Vagina (tissue), 2 donors: ENCODE results near the gene SPTBN1. TPM values are rescaled to one million over a fixed set of nuclear protein-coding genes. Genes with fewer than 3 reads are reported as not detected.
A peak's percentile ranks its signal among the peaks of the same experiment; 100 is the strongest.

Source experiments
- DNase-seq, 2 donors: peaks; one replicate each; pipeline ENCODE4 v3.0.0-alpha.2; 2017; ENCODE audit errors: extremely low spot score in 2 of 2
- H3K27ac ChIP-seq: fragments of 200-600 bp; sonication (generic); one replicate; pipeline ENCODE4 v1.5.1; 2019
- H3K27me3 ChIP-seq: fragments of 200-600 bp; sonication (generic); one replicate; pipeline ENCODE4 v1.5.1; 2019
- H3K36me3 ChIP-seq, 2 donors: fragments of 200-600 bp; sonication (generic); one replicate each; pipeline ENCODE4 v1.5.1; 2017 to 2019
- H3K4me1 ChIP-seq: fragments of 200-600 bp; sonication (generic); one replicate; pipeline ENCODE4 v1.5.1; 2019
- H3K4me3 ChIP-seq, 2 donors: fragments of 200-600 bp; sonication (generic); 1 replicate in 1 of 2; 2 replicates in 1 of 2; pipeline ENCODE4 v1.5.1; 2016 to 2019
- H3K9me3 ChIP-seq: fragments of 200-600 bp; sonication (generic); one replicate; pipeline ENCODE4 v1.5.1; 2019
- CTCF ChIP-seq, 3 experiments: fragments of 450-650 bp in 2 of 3; fragments of 200-600 bp in 1 of 3; sonication (generic) in 1 of 3; IDR thresholded peaks; one replicate each; pipeline ENCODE4 v1.5.1; 2017 to 2019; ENCODE audit warnings: antibody characterized with exemption in 3 of 3, mild to moderate bottlenecking in 2 of 3, moderate library complexity in 2 of 3
- POLR2A ChIP-seq, 2 donors: fragments of 450-650 bp; IDR thresholded peaks; one replicate each; pipeline ENCODE4 v1.6.1; 2017; ENCODE audit warnings: antibody characterized with exemption in 2 of 2, mild to moderate bottlenecking in 2 of 2, moderate library complexity in 2 of 2
- POLR2AphosphoS5 ChIP-seq, 2 donors: sonication (generic); formaldehyde crosslinking; IDR thresholded peaks; one replicate each; pipeline ENCODE4 v1.9.0; 2017; ENCODE audit warnings: antibody characterized with exemption in 2 of 2, mild to moderate bottlenecking in 2 of 2, low read depth in 1 of 2; ENCODE audit not compliant: insufficient read depth in 1 of 2
- intact Hi-C: fragments of 100-400 bp; cut with DNase I; formaldehyde crosslinking; loops from one replicate; pipeline ENCODE4 v1.15.1; 2023
- total RNA-seq: library from RNA; depleted of rRNA; stranded (reverse); fragments of >200 nt; gene quantifications from one replicate; pipeline ENCODE4 v1.2.3, GENCODE V29; 2016

Gene SPTBN1
- total RNA-seq, 1 donor from 2014 or later: 278 TPM

- Histone ChIP-seq H3K4me3 (no peak overlapping the region), H3K36me3 (no peaks in the 10 kb centered on the region), H3K27ac (no peak overlapping the region), H3K9me3 (no peaks in the 10 kb centered on the region), H3K4me1 (peaks cover 27% of the 10 kb centered on the region), H3K27me3 (no peaks in the 10 kb centered on the region)
- intact Hi-C loops: no loop called here
- no peak for TF ChIP-seq POLR2AphosphoS5 (IDR thresholded peaks at IDR 0.05; ENCODE audit: insufficient read depth in 1 of 2, low read depth in 1 of 2)
- no peak for TF ChIP-seq CTCF (IDR thresholded peaks at IDR 0.05)
- no peak for DNase-seq
Observed at GRCh38 chr2:54540194-54540593, 84.1 kb downstream of the SPTBN1 start.

GRCh38 chr2:54541995-54542394 lies 85.9 kb downstream of the SPTBN1 start:
- peaks cover 42% of the 10 kb centered on the region for H3K4me1 ChIP-seq
- H3K27ac ChIP-seq: no peak overlapping the region
- intact Hi-C loops: no loop called here
- DNase-seq: no peak
- H3K27me3 ChIP-seq: no peaks in the 10 kb centered on the region
- H3K4me3 ChIP-seq: no peak overlapping the region
- no peak for TF ChIP-seq POLR2A (IDR thresholded peaks at IDR 0.05)
- TF ChIP-seq POLR2AphosphoS5 (IDR thresholded peaks at IDR 0.05; ENCODE audit: insufficient read depth in 1 of 2, low read depth in 1 of 2): no peak
- no peak for TF ChIP-seq CTCF (IDR thresholded peaks at IDR 0.05)
- no peaks in the 10 kb centered on the region for H3K9me3 ChIP-seq
- H3K36me3 ChIP-seq: no peaks in the 10 kb centered on the region

- no peaks in the 10 kb centered on the region for H3K9me3 ChIP-seq
- intact Hi-C loops: no loop called here
- no peaks in the 10 kb centered on the region for H3K36me3 ChIP-seq
- H3K27ac ChIP-seq: no peak overlapping the region
- no peak overlapping the region for H3K4me3 ChIP-seq
- no peak for DNase-seq
- H3K4me1 ChIP-seq: peaks cover 42% of the 10 kb centered on the region
- H3K27me3 ChIP-seq: no peaks in the 10 kb centered on the region
- TF ChIP-seq CTCF (IDR thresholded peaks at IDR 0.05): no peak
- no peak for TF ChIP-seq POLR2AphosphoS5 (IDR thresholded peaks at IDR 0.05; ENCODE audit: insufficient read depth in 1 of 2, low read depth in 1 of 2)
- no peak for TF ChIP-seq POLR2A (IDR thresholded peaks at IDR 0.05)
Observed at GRCh38 chr2:54543733-54544396, 87.7 kb downstream of the SPTBN1 start.

GRCh38 chr2:54545702-54546450 lies 89.7 kb downstream of the SPTBN1 start:
- Histone ChIP-seq H3K36me3 (no peaks in the 10 kb centered on the region), H3K27ac (peak overlapping the region; percentile 48), H3K4me1 (peaks cover 56% of the 10 kb centered on the region), H3K9me3 (no peaks in the 10 kb centered on the region), H3K27me3 (no peaks in the 10 kb centered on the region), H3K4me3 (no peak overlapping the region)
- intact Hi-C loops: no loop called here
- TF ChIP-seq POLR2AphosphoS5 (IDR thresholded peaks at IDR 0.05; ENCODE audit: insufficient read depth in 1 of 2, low read depth in 1 of 2) (peak in 1 of 2 donors; percentile 77), POLR2A (IDR thresholded peaks at IDR 0.05) (no peak)
- DNase-seq: no peak

GRCh38 chr2:54546518-54546917 lies 90.4 kb downstream of the SPTBN1 start:
- TF ChIP-seq CTCF (IDR thresholded peaks at IDR 0.05) (no peak), POLR2AphosphoS5 (IDR thresholded peaks at IDR 0.05; ENCODE audit: insufficient read depth in 1 of 2, low read depth in 1 of 2) (no peak), POLR2A (IDR thresholded peaks at IDR 0.05) (no peak)
- Histone ChIP-seq H3K4me1 (peaks cover 63% of the 10 kb centered on the region), H3K27ac (no peak overlapping the region), H3K36me3 (no peaks in the 10 kb centered on the region), H3K9me3 (no peaks in the 10 kb centered on the region), H3K4me3 (no peak overlapping the region), H3K27me3 (no peaks in the 10 kb centered on the region)
- intact Hi-C loops: no loop called here
- DNase-seq: no peak
